Neuron (in vitro differentiated cells): Measurements from ENCODE around the gene CCDC97.

Source experiments
- H2AFZ ChIP-seq: one replicate; pipeline ENCODE4 v1.6.1; 2013; ENCODE audit warnings: low read depth, mild to moderate bottlenecking, inconsistent platforms, low read length, moderate library complexity
- H3K27me3 ChIP-seq: one replicate; pipeline ENCODE4 v1.6.1; 2013; ENCODE audit warnings: low read length; ENCODE audit not compliant: insufficient read depth
- H3K36me3 ChIP-seq: one replicate; pipeline ENCODE4 v1.6.1; 2013; ENCODE audit warnings: low read length; ENCODE audit not compliant: insufficient read depth
- H3K4me1 ChIP-seq: one replicate; pipeline ENCODE4 v1.6.1; 2013; ENCODE audit warnings: low read length; ENCODE audit not compliant: insufficient read depth
- H3K4me3 ChIP-seq: 2 replicates; pipeline ENCODE4 v1.5.1; 2013; ENCODE audit warnings: mild to moderate bottlenecking, low read length, moderate library complexity
- H3K9me3 ChIP-seq: one replicate; pipeline ENCODE4 v1.6.1; 2013; ENCODE audit warnings: low read length

CCDC97 gene

DNA sequence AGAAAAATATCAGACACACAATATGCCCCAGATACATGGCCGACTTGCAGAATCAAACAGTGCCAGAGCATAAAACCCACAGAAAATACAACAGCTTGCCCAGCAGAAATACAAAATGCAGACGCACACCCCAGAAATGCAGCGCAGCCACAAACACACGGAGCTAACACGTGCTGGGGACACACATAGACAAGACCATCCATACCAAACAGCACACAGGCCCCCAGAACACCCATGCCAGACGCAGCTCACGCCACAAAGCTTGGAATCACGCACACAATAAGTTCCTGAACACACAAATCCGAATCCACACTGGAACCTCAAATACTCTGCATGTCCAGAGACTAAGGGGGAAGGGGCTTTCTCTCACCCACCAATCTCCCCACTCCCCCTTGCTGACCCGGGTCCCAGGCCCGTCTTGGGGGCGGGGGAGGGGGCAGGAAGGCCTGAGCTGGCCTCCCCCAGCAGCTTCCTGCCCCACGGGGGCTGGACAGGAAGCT, 17.2 kb downstream of the CCDC97 start:
- H3K9me3 ChIP-seq: no peaks in the 10 kb centered on the region
- no peaks in the 10 kb centered on the region for H3K27me3 ChIP-seq
- H3K4me1 ChIP-seq: peaks cover 32% of the 10 kb centered on the region
- no peak overlapping the region for H2AFZ ChIP-seq
- H3K36me3 ChIP-seq: peaks cover 5% of the 10 kb centered on the region
- no peak overlapping the region for H3K4me3 ChIP-seq

DNA sequence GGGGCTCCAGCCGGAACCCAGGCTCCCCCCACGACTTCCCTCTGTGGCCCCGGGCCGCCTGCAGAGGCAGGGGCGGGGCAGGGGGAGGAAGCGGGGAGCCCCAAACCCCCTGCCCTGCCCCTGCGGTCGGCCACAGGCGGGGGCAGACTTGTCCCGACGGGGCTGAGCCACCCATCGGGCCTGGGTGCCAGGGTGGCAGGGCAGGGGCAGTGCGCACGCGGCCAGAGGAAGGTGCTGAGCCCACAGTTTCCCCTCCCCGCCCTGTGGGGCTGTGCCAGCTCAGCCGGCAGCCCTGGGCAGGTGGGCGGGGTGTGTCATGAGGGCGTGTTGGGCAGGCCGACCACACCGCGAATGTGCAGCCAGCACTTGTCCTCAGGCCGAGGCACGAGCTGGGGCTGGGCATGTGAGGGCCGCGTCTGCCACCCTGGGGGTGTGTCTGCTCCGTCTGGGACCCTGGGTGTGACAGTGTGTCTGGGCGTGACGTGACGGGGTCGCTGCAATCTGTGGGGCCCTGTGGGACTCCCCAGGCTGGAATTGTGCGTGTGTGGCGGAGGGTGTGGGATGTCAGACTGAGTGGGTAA, 17.7 kb downstream of the CCDC97 start:
- H3K4me1 ChIP-seq: peaks cover 30% of the 10 kb centered on the region
- no peaks in the 10 kb centered on the region for H3K27me3 ChIP-seq
- H3K9me3 ChIP-seq: no peaks in the 10 kb centered on the region
- no peak overlapping the region for H2AFZ ChIP-seq
- peaks cover under 1% of the 10 kb centered on the region for H3K36me3 ChIP-seq
- H3K4me3 ChIP-seq: no peak overlapping the region

DNA sequence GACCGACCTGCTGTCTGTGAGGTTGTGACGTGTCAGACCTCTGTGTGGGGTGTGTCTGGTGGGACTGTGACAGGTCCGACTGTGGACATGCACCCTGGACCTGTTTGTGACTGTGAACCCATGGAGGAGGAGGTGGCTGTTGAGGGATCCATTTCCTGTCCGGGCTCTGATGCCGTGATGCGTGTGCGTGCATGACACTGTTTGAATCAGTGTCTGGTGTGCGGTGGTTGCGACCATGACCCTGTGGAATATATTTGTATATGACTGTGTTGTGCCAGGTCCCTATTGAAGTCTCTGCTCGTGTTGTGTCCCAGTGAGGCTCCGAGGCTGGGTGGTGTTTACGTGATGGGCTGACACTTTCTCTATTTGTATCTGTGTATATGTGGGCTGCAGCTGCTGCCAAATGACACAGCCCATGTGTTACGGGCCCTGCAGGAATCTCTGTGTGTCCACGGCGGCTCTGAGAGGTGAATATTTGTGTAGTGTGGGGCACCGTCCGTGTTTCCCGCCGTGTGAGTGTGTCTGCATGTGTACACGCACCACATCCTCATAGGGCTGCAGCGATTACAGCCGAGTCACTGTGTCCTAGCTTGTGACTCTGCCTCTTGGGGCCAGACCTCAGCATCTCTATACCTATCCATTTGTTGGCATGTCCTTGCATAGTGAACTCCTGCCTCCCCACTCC, 18.3 kb downstream of the CCDC97 start:
- no peaks in the 10 kb centered on the region for H3K9me3 ChIP-seq
- no peaks in the 10 kb centered on the region for H3K36me3 ChIP-seq
- no peak overlapping the region for H2AFZ ChIP-seq
- H3K4me1 ChIP-seq: peaks cover 24% of the 10 kb centered on the region
- no peaks in the 10 kb centered on the region for H3K27me3 ChIP-seq
- H3K4me3 ChIP-seq: no peak overlapping the region

DNA sequence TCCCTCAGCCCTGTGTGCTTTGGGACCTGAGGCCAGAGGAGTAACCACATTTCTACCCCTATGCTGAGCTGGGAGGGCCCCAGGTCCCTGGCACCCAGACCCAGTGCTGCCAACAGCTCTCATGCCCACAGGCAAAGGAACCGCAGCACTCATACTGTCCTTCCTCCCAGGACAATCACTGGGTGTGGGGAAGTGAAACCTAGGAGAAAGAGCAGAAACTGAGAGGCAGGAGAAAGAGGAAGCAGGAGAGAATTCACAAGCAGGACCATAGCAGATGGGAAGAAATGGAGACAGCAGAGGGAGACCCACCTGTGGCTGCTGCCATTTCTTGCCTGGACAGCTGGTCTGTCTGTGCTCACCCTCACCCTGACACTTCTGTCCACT, 18.9 kb downstream of the CCDC97 start:
- Histone ChIP-seq H3K4me3 (no peak overlapping the region), H2AFZ (no peak overlapping the region), H3K4me1 (peaks cover 22% of the 10 kb centered on the region), H3K9me3 (no peaks in the 10 kb centered on the region), H3K36me3 (no peaks in the 10 kb centered on the region), H3K27me3 (no peaks in the 10 kb centered on the region)

DNA sequence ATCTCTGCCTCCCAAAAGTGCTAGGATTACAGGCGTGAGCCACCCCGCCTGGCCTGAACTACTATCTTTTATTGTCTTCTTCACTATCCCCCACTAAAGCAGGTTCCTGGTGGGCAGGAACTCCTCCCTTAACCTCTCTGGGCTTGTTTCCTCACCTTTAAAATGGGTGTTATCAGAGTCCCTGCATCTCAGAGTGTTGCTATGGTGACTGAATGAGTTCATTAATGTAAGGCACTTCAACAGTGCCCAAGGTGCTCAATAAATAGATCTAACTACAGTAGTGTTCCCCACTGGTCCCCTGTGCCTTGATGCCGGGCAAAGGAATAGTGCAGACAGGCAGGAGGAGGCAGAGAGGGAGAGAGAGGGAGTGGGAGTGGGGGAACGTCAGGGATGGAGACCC, 20.5 kb downstream of the CCDC97 start:
- Histone ChIP-seq H2AFZ (no peak overlapping the region), H3K9me3 (no peaks in the 10 kb centered on the region), H3K4me1 (peaks cover 6% of the 10 kb centered on the region), H3K27me3 (no peaks in the 10 kb centered on the region), H3K4me3 (no peak overlapping the region), H3K36me3 (no peaks in the 10 kb centered on the region)

DNA sequence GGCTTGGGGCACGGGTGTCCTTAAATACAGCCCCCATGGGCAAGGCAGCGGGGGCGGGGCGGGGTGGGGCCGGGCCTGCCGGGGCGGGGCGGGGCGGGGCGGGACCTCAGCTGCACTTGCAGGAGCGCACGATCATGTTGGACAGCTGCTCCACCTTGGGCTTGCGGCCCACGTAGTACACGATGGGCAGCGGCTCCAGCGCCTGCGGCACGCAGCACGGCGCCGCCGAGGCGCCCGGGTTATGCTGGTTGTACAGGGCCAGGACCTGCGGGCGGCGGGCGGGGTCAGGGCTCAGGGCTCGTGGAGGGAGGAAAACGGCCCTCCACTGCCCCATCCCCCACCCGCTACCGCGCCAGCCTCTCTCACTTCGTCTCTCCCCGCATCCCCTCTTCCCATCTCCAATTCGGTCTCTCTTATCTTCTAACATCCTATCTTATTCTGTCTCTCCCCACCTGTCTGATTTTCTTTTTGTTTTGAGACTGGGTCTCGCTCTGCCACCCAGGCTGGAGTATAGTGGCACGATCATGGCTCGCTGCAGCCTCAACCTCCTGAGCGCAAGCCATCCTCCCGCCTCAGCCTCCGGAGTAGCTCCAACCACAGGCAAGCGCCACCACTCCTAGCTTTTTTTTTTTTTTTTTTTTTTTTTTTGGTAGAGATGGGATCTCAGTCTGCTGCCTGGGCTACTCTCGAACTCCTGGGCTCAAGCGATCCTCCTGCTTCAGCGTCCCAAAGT, 21.1 kb downstream of the CCDC97 start:
- H2AFZ ChIP-seq: no peak overlapping the region
- H3K36me3 ChIP-seq: no peaks in the 10 kb centered on the region
- no peaks in the 10 kb centered on the region for H3K27me3 ChIP-seq
- H3K4me1 ChIP-seq: peaks cover under 1% of the 10 kb centered on the region
- no peaks in the 10 kb centered on the region for H3K9me3 ChIP-seq
- no peak overlapping the region for H3K4me3 ChIP-seq

DNA sequence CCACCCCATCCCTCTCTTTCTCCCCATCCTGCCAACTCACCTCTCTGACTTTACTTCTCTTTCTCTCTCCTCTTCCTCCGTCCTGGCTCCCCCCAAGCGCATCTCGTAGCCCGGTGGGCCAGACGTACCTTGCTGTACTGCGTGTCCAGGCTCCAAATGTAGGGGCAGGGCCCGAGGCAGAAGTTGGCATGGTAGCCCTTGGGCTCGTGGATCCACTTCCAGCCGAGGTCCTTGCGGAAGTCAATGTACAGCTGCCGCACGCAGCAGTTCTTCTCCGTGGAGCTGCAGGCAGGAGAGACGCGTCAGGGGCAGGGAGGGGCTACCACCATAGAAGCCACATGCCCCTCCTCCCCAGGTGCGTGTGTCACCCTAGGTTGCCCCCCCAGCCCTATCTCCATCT, 22.0 kb downstream of the CCDC97 start:
- Histone ChIP-seq H3K27me3 (no peaks in the 10 kb centered on the region), H3K4me1 (no peaks in the 10 kb centered on the region), H3K36me3 (no peaks in the 10 kb centered on the region), H2AFZ (no peak overlapping the region), H3K4me3 (no peak overlapping the region), H3K9me3 (no peaks in the 10 kb centered on the region)

DNA sequence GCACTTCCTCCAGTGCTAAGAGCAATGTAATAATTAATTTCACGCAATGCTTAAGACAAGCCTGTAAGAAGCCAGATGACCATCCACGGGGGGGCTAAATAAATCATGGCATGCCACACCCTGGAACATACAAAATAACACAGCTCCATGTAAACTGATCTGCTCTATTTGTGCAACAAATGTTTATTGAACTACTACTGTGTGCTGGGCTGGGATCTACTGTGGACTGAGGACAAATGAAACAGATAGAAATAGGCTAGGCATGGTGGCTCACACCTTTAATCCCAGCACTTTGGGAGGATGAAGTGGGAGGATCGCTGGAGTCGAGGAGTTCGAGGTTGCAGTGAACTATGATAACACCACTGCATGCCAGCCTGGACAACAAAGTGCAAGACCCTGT, 22.5 kb downstream of the CCDC97 start:
- Histone ChIP-seq H2AFZ (no peak overlapping the region), H3K36me3 (no peaks in the 10 kb centered on the region), H3K4me3 (no peak overlapping the region), H3K9me3 (no peaks in the 10 kb centered on the region), H3K27me3 (no peaks in the 10 kb centered on the region), H3K4me1 (no peaks in the 10 kb centered on the region)

DNA sequence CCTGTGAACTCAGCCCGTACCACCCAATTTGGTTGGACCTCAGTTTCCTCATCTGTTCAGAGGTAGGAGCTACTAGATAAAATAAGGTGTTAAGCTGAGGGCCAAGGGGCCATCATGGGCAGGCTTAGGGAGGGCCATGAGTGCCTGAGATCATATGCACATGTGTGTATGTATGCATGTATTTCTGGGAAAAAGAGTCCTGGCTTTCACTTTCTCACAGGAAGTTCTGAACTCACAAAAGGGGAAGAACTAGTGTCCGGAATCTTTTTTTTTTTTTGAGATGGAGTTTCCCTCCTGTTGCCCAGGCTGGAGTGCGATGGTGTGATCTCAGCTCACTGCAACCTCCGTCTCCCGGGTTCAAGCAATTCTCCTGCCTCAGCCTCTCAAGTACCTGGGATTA, 24.8 kb downstream of the CCDC97 start:
- Histone ChIP-seq H3K9me3 (no peaks in the 10 kb centered on the region), H3K4me1 (no peaks in the 10 kb centered on the region), H3K36me3 (no peaks in the 10 kb centered on the region), H3K27me3 (no peaks in the 10 kb centered on the region), H3K4me3 (no peak overlapping the region), H2AFZ (no peak overlapping the region)

DNA sequence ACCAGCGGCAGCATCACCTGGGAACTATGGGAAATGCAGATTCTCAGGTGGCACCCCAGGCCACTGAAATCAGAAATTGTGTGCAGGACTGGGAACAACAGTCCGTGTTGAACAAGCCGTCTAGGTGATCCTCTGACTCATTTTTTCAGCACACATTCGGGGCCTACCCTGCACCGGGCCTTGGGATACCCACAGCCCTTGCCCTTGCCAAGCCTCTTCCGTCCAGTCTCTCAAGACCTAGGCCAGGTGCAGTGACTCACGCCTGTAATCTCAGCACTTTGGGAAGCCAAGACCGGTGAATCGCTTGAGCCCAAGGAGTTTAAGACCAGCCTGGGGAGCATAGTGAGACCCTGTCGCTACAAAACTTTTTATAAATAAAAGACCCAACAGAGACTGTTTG, 25.5 kb downstream of the CCDC97 start:
- Histone ChIP-seq H3K9me3 (no peaks in the 10 kb centered on the region), H3K4me3 (no peak overlapping the region), H2AFZ (no peak overlapping the region), H3K36me3 (no peaks in the 10 kb centered on the region), H3K27me3 (no peaks in the 10 kb centered on the region), H3K4me1 (no peaks in the 10 kb centered on the region)

DNA sequence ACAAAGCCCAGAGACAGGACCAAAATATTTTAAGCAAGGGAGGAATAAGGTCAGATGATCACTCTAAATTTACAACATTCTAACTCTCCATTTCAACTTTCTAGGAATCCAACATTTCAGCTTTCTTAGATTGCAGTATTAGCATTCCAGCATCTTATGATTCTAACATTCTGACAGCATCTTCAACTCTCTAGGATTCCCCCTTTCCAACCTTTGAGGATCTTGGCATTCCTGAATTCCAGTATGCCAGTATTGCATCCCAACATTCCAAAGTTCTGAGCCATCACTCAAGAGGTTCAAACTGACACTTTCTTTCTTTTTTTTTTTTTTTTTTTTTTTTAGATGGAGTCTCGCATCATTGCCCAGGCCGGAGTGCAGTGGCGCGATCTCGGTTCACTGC, 30.0 kb downstream of the CCDC97 start:
- Histone ChIP-seq H3K27me3 (no peaks in the 10 kb centered on the region), H3K36me3 (peaks cover 4% of the 10 kb centered on the region)

DNA sequence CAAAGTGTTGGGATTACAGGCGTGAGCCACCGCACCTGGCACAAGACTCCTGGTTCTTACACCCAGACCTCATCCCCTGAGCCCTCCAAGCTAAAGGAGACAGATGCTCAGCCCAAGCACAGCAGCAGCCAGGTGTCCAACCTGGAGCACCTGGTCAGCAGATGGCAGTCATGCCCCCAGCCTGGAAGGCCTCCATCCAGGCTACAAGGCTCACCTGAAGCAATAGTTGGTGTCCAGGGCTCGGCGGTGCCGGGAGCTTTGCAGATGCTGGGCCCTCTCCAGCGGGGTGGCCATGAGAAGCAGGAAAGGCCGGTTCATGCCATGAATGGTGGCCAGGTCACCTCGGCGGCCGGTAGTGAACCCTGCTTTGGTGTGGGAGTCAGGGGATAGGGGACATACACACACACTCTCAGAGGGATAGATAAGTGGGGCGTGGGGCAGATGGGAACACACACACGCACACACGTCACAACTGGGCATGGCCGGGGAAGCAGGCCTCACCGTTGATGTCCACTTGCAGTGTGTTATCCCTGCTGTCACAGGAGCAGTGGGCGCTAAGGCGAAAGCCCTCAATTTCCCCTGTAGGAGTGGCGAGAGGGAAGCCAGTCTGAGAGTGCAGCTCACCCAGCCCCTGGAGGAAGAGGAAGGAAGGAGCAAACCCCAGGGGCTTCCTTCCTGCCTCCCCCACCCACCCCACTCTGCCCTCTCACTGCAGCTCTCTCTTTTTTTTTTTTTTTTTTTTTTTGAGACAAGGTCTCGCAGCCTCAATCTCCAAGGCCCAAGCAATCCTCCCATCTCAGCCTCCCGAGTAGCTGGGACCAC, 31.9 kb downstream of the CCDC97 start:
- Histone ChIP-seq H3K4me1 (no peaks in the 10 kb centered on the region), H3K27me3 (no peaks in the 10 kb centered on the region), H2AFZ (no peak overlapping the region), H3K4me3 (no peak overlapping the region), H3K36me3 (peaks cover 4% of the 10 kb centered on the region), H3K9me3 (no peaks in the 10 kb centered on the region)

More for the DNA sequence above, 30.0 kb downstream of the CCDC97 start:
- Histone ChIP-seq H3K4me3 (no peak overlapping the region), H3K4me1 (no peaks in the 10 kb centered on the region), H3K9me3 (no peaks in the 10 kb centered on the region), H2AFZ (no peak overlapping the region)

DNA sequence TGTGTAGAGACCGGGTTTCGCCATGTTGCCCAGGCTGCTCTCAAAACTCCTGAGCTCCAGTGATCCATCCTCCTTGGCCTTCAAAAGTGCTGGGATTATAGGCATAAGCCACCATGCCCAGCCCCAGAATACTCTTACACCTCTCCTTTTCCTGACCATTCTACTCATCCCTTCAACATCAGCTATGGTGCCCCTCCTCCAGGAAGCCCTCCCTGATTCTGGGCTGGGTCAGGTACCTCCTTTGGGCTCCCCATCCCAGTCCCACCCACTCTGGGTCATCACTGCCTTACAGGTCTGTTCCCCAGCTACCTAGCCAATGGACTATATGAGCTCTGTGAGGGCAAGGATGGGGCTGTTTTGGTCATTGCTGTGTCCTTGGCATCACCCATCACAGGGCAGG, 34.2 kb downstream of the CCDC97 start:
- peaks cover 4% of the 10 kb centered on the region for H3K36me3 ChIP-seq
- no peaks in the 10 kb centered on the region for H3K4me1 ChIP-seq
- no peak overlapping the region for H2AFZ ChIP-seq
- no peaks in the 10 kb centered on the region for H3K9me3 ChIP-seq
- no peaks in the 10 kb centered on the region for H3K27me3 ChIP-seq
- H3K4me3 ChIP-seq: no peak overlapping the region
